Upper lobe of left lung (tissue), 4 donors: ENCODE results near the gene FOXP1.

Experiments
- POLR2AphosphoS5 ChIP-seq, 2 donors: sonication (generic); formaldehyde crosslinking; IDR thresholded peaks; one replicate each; pipeline ENCODE4 v1.5.1; 2017; ENCODE audit warnings: antibody characterized with exemption in 2 of 2
- TF ChIP-seq, protein P1 (sequence below), 6 experiments: fragments of 450-650 bp in 4 of 6; fragments of 200-600 bp in 2 of 6; sonication (generic) in 2 of 6; IDR thresholded peaks; one replicate each; pipeline ENCODE4 v1.5.1; 2016 to 2019; ENCODE audit warnings: antibody characterized with exemption in 6 of 6

DNA sequence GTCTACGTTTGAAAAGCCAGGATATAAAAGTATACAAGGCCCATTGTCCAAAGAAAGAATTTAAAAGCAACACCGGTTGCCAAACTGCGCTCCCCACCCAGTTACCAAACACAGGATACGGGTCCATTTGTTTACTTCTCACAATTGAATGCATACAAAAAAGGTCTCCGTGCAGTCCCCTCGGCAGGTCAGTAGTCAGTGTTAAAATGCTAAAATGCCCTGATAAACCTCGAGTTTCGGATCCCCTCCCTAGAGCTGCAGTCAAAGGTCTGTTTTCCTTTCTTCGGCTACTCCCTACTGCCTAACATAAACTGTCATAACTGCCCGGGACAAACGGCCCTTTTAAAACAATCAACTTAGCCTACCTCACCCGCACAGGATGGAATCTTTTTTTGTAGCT lies 534.6 kb downstream of the FOXP1 start:
- TF ChIP-seq, protein P1, sequence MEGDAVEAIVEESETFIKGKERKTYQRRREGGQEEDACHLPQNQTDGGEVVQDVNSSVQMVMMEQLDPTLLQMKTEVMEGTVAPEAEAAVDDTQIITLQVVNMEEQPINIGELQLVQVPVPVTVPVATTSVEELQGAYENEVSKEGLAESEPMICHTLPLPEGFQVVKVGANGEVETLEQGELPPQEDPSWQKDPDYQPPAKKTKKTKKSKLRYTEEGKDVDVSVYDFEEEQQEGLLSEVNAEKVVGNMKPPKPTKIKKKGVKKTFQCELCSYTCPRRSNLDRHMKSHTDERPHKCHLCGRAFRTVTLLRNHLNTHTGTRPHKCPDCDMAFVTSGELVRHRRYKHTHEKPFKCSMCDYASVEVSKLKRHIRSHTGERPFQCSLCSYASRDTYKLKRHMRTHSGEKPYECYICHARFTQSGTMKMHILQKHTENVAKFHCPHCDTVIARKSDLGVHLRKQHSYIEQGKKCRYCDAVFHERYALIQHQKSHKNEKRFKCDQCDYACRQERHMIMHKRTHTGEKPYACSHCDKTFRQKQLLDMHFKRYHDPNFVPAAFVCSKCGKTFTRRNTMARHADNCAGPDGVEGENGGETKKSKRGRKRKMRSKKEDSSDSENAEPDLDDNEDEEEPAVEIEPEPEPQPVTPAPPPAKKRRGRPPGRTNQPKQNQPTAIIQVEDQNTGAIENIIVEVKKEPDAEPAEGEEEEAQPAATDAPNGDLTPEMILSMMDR (IDR thresholded peaks at IDR 0.05): no peak
- TF ChIP-seq POLR2AphosphoS5 (IDR thresholded peaks at IDR 0.05): peak in 1 of 2 donors; percentile 42
